ENCODE measurements around the gene RSPH9. TPM values are rescaled to one million over a fixed set of nuclear protein-coding genes. Genes with fewer than 3 reads are reported as not detected.
A peak's percentile ranks its signal among the peaks of the same experiment; 100 is the strongest.

Gene RSPH9
- total RNA-seq, 1 donor from 2014 or later = not detected

- peak; percentile 95 for DNase-seq
- no peaks in the 10 kb centered on the region for H3K27me3 Mint-ChIP-seq
- H3K36me3 Mint-ChIP-seq (ENCODE audit: low read depth) = peaks cover 20% of the 10 kb centered on the region
- no peaks in the 10 kb centered on the region for H3K9me3 Mint-ChIP-seq
- peaks cover 45% of the 10 kb centered on the region for H3K4me1 Mint-ChIP-seq
- H3K4me3 Mint-ChIP-seq = peak overlapping the region; percentile 52
- H3K27ac Mint-ChIP-seq = peak overlapping the region; percentile 76
- intact Hi-C loops (cut with micrococcal nuclease) = loop anchor here (1.0 kb wide), 4 partner anchors 20 to 412 kb away; partner anchors contain the start of gene MRPS18A
These were observed 22.7 kb downstream of the RSPH9 start for GRCh38 chr6:43667245-43668150.

- Mint-ChIP-seq H3K9me3 (no peaks in the 10 kb centered on the region), H3K27me3 (no peaks in the 10 kb centered on the region), H3K4me1 (peaks cover 38% of the 10 kb centered on the region), H3K27ac (peak overlapping the region; percentile 76), H3K4me3 (peak overlapping the region; percentile 52), H3K36me3 (ENCODE audit: low read depth) (peaks cover 27% of the 10 kb centered on the region)
- peak; percentile 81 for DNase-seq
- intact Hi-C loops (cut with micrococcal nuclease) = no loop called here
These were observed 23.6 kb downstream of the RSPH9 start for GRCh38 chr6:43668151-43669028.

- Mint-ChIP-seq H3K9me3 (no peaks in the 10 kb centered on the region), H3K27ac (peak overlapping the region; percentile 79), H3K4me3 (no peak overlapping the region), H3K27me3 (no peaks in the 10 kb centered on the region), H3K36me3 (ENCODE audit: low read depth) (peaks cover 32% of the 10 kb centered on the region), H3K4me1 (peaks cover 37% of the 10 kb centered on the region)
- intact Hi-C loops (cut with micrococcal nuclease) = no loop called here
- no peak for DNase-seq
These were observed 24.4 kb downstream of the RSPH9 start for GRCh38 chr6:43669050-43669921.

GRCh38 chr6:43669922-43670622, 25.2 kb downstream of the RSPH9 start:
- peak; percentile 81 for DNase-seq
- H3K27me3 Mint-ChIP-seq = no peaks in the 10 kb centered on the region
- peaks cover 33% of the 10 kb centered on the region for H3K36me3 Mint-ChIP-seq (ENCODE audit: low read depth)
- H3K4me3 Mint-ChIP-seq = peak overlapping the region; percentile 35
- intact Hi-C loops (cut with micrococcal nuclease) = loop anchor here (1.0 to 2.0 kb wide), 2 partner anchors 35 to 39 kb away; partner anchors contain the start of gene MAD2L1BP
- H3K4me1 Mint-ChIP-seq = peaks cover 37% of the 10 kb centered on the region
- peak overlapping the region; percentile 83 for H3K27ac Mint-ChIP-seq
- H3K9me3 Mint-ChIP-seq = no peaks in the 10 kb centered on the region

GRCh38 chr6:43670623-43670986, 25.8 kb downstream of the RSPH9 start:
- intact Hi-C loops (cut with micrococcal nuclease) = loop anchor here (1.0 to 2.0 kb wide), 2 partner anchors 36 to 39 kb away; partner anchors contain the start of gene MAD2L1BP
- no peaks in the 10 kb centered on the region for H3K9me3 Mint-ChIP-seq
- H3K36me3 Mint-ChIP-seq (ENCODE audit: low read depth) = peaks cover 33% of the 10 kb centered on the region
- DNase-seq = no peak
- peak overlapping the region; percentile 35 for H3K4me3 Mint-ChIP-seq
- no peaks in the 10 kb centered on the region for H3K27me3 Mint-ChIP-seq
- peak overlapping the region; percentile 83 for H3K27ac Mint-ChIP-seq
- peaks cover 37% of the 10 kb centered on the region for H3K4me1 Mint-ChIP-seq

GRCh38 chr6:43671011-43671800, 26.4 kb downstream of the RSPH9 start:
- H3K36me3 Mint-ChIP-seq (ENCODE audit: low read depth) = peaks cover 33% of the 10 kb centered on the region
- H3K27ac Mint-ChIP-seq = peak overlapping the region; percentile 41
- H3K9me3 Mint-ChIP-seq = no peaks in the 10 kb centered on the region

GRCh38 chr6:43671801-43672690, 27.2 kb downstream of the RSPH9 start:
- DNase-seq = no peak
- Mint-ChIP-seq H3K27ac (peak overlapping the region; percentile 41), H3K36me3 (ENCODE audit: low read depth) (peaks cover 33% of the 10 kb centered on the region), H3K9me3 (no peaks in the 10 kb centered on the region), H3K4me3 (no peak overlapping the region), H3K4me1 (peaks cover 37% of the 10 kb centered on the region), H3K27me3 (no peaks in the 10 kb centered on the region)
- intact Hi-C loops (cut with micrococcal nuclease) = loop anchor here (2.0 kb wide), 1 partner anchor 37 kb away; the partner anchor contains the start of gene MAD2L1BP

More at GRCh38 chr6:43671011-43671800, 26.4 kb downstream of the RSPH9 start:
- Mint-ChIP-seq H3K4me1 (peaks cover 37% of the 10 kb centered on the region), H3K4me3 (no peak overlapping the region), H3K27me3 (no peaks in the 10 kb centered on the region)
- no peak for DNase-seq
- intact Hi-C loops (cut with micrococcal nuclease) = loop anchor here (2.0 kb wide), 1 partner anchor 36 kb away; the partner anchor contains the start of gene MAD2L1BP

- H3K9me3 Mint-ChIP-seq = no peaks in the 10 kb centered on the region
- no peak overlapping the region for H3K4me3 Mint-ChIP-seq
- H3K4me1 Mint-ChIP-seq = peaks cover 23% of the 10 kb centered on the region
- no peak for DNase-seq
- H3K36me3 Mint-ChIP-seq (ENCODE audit: low read depth) = peaks cover 39% of the 10 kb centered on the region
- no peaks in the 10 kb centered on the region for H3K27me3 Mint-ChIP-seq
- H3K27ac Mint-ChIP-seq = no peak overlapping the region
- intact Hi-C loops (cut with micrococcal nuclease) = no loop called here
These were observed 28.7 kb downstream of the RSPH9 start for GRCh38 chr6:43673444-43674084.

- no peaks in the 10 kb centered on the region for H3K27me3 Mint-ChIP-seq
- H3K27ac Mint-ChIP-seq = no peak overlapping the region
- peaks cover 15% of the 10 kb centered on the region for H3K4me1 Mint-ChIP-seq
- no peak for DNase-seq
- H3K9me3 Mint-ChIP-seq = no peaks in the 10 kb centered on the region
- peaks cover 41% of the 10 kb centered on the region for H3K36me3 Mint-ChIP-seq (ENCODE audit: low read depth)
- no peak overlapping the region for H3K4me3 Mint-ChIP-seq
- intact Hi-C loops (cut with micrococcal nuclease) = no loop called here
These were observed 29.5 kb downstream of the RSPH9 start for GRCh38 chr6:43674291-43674690.

GRCh38 chr6:43674921-43675320, 30.1 kb downstream of the RSPH9 start:
- Mint-ChIP-seq H3K36me3 (ENCODE audit: low read depth) (peaks cover 43% of the 10 kb centered on the region), H3K9me3 (no peaks in the 10 kb centered on the region), H3K4me3 (no peak overlapping the region), H3K27me3 (no peaks in the 10 kb centered on the region), H3K4me1 (peaks cover 10% of the 10 kb centered on the region), H3K27ac (no peak overlapping the region)
- intact Hi-C loops (cut with micrococcal nuclease) = no loop called here
- DNase-seq = no peak
